CD4-positive, alpha-beta T cell treated with Interleukin-15 for 1 hour (primary cell): ENCODE results near the gene ERGIC2.

Experiments
- DNase-seq: peaks from one replicate; pipeline ENCODE4 v3.0.0-alpha.2; 2020

The ERGIC2 gene

DNA sequence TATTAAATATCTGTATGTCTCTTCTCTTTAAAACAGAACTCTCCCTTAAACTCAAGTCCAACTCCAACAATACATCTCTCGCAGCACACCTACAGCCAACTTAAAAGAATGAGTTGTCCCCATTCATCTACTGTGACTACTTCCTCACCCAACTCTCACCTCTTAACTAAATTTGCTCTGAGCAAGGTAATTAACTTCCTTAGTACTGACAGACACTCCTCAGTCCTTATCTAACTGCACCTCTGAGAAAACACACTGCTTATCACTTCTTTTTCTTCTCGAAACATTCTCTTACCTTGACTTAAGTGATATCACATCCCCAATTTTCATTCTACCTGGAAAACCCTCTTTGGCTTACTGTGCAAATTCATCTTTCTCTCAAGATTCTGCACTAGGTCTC is 7.0 kb downstream of the ERGIC2 start:
- no peak for DNase-seq

DNA sequence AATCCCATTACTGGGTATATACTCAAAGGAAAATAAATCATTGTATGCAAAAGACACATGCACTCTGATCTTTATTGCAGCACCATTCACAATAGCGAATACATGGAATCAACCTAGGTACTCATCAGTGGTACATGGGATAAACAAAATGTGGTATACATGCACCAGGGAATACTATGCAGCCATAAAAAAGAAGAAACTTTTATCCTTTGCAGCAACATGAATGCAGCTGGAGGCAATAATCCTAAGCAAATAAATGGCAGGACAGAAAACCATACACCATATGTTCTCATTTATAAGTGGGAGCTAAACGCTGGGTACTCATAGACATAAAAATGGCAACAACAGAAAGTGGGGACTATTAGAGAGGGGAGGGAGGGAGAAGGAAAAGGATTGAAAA is 15.9 kb downstream of the ERGIC2 start:
- DNase-seq: no peak

DNA sequence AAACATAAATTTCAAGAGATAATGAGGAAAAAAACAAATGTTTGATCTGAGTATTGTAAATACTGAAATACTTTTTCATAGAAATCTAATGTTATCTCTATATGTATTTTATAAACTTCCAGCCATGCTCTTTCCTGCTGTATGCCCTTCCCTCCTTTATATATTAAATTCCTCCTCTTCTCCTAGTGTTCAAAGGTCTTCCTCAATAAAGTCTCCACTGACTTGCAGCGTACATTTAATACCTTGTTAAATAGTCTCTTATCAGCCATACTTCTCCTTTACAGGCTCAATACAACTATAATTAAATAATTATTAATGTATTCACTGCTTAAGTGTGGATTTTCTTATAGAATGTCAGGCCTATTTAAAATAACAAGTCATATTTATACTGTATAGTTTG is 26.0 kb downstream of the ERGIC2 start:
- no peak for DNase-seq

DNA sequence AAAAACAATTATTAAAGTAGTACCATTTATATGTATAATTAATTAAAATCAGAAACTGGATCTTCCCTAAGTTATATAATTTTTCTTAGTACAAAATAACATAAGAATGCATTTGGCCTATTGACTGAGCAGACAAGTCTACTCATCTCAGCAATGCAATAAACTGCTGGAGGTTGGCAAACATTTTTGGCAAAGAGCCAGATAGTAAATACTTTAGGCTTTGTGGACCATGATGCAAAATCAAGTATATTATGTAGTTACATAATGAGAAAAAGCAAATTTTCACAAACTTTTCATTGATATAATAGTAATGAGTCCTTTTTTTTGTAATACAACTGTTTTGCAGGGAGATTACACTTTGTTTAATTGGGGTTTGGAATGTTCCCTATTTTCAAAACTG is 30.9 kb downstream of the ERGIC2 start:
- DNase-seq: no peak

DNA sequence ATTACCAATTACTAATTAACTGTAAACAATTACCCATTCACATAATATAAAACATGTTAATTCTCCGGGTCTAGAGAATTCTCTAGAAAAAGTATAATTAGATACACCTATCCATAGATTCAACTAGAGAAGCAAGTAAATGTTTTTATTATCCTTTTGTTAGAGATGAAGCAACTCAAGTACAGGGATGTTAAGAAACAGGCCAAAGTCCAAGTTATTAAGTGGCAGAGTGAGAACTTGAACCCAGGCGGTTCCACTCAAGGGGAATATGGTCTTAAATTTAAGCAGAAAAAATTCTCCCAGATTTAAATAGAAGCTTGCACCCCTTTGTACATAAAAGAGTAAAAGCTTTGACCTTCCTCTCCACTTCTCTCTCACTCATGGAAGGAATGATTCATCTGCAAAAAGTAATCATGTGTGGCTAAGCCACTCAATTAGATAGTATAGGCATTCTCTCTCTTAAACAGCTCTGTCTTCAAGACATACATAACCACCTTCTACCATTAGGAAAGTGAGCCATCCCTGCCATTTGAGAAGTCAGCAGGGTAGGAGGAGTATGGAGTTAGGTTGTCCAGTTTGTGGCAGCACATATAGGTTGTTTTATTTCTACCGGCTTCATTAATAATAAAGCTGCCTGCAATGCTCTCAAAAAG is 34.1 kb downstream of the ERGIC2 start:
- no peak for DNase-seq

DNA sequence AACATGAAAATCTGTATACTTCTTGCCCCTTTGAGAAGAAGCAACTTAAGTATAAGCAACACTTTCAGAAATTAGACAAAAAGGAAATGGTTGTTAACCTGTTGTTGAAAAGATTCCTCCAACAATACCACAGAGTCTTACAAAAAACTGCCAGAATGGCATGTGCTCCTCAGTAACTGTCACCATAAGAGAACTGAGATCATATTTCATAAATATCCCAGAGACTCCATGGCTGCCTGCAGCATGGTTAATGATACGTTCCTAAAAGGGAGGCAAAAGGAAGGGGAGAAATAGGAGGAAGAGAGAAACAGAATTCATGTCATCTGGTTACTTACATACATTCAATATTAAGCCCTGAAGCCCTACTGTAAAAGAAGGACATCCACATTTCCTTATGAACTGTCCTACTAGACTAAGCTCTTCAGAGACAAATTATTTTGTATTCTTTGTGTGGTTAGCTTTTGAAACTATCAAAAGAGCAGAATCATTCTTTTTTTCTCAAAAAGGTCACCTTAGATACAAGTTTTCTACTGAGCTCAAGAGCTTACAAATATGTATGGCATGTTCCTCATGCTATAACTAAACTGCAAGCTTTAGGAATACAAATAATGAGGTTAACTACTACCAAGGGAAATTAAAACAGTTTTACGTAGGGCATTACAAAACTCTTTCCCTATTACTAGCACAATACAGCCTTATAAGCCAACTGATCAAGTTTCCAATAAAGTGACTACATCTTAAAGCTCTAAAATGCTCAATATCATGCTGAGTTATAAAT is 37.8 kb downstream of the ERGIC2 start:
- DNase-seq: no peak

DNA sequence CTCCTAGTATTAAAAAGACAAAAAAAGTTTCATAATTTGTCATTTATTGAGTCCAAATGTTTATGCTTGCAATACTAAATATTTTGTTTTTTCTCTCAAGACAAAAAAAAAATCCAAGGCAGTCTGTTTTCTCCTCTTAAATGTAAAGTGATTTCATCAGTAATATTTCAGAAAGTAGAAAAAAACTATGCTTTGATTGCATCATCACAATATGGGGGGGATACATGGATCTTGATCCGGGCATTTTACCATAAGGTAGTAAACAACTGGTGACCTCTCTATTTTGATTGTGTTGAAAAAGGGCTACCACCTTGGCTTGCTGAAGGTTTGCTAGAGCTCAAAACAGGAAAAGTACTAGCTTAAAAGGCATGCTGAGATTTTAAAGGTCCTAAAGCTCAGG is 43.6 kb downstream of the ERGIC2 start:
- DNase-seq: no peak

DNA sequence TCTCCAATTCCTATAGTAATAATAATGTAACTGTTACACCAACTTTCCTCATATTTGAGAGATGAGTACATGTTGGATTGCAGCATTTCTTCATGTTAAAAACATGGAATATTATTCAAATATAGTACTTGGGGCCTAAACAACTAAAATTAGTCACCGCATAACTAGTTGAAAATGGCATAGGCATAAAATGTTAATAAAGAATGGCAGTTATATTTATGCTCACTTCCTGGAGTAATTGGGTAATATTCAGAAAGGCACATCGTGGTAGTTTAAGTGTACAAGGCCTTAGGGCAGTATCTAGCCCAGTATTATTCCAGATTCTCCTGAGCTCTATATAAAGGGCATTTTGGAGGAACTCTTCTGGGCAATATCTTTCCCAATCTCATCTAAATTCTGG is 46.0 kb downstream of the ERGIC2 start:
- DNase-seq: no peak

DNA sequence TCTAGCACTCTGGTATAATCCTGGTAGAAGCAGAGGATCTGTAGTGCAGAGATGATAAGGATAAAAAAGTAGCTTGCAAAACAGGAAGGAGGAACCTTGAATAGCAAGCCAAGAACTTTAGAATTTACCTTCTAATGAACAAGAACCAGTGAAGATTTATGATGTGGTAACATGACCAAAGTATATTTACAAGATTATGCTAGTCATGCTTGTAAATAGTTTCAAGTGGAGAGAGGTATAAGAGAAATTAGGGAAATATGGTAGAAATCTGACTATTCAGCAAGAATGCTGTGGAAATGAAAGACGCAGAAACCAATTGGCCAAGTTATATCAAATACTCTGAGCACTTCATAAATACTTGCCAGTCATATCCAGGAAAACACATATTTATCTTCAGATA is 47.8 kb downstream of the ERGIC2 start:
- no peak for DNase-seq

DNA sequence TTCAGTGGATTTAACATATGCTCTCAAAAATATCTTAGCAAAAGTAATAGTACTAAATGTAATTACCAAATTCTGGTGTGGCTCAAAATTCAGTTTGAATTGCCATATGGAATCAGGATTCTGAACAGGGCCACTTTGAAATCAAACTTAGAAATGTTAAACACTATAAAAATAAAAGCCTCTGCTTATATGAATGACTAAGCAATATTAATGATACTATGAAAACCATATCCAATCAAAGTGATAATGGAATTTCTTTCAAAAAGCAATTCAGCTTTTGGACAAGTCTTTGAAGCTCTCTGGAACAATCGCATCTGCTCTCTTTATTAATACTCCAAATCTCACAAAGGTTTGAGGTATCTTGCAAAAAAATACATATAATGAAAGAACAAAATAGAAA is 51.6 kb downstream of the ERGIC2 start:
- DNase-seq: no peak

DNA sequence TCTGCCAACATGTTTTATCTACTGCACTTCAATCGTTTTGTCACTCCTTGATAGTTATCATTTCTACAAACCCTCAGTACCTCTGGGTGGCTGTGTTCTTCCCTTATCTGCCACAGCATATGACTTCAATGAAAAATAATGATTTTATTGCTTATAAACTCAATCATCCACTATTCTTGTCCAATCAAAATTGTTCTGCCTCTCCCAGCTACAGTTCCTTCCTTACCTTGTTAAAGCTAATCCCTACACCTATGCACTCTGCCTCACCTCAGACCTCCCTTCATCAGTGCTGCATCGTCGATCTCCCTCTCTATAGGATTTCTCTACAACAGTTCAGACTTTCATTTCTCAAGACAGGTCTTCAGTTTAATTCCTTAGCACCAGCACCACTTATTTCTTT is 58.8 kb downstream of the ERGIC2 start:
- DNase-seq: no peak

DNA sequence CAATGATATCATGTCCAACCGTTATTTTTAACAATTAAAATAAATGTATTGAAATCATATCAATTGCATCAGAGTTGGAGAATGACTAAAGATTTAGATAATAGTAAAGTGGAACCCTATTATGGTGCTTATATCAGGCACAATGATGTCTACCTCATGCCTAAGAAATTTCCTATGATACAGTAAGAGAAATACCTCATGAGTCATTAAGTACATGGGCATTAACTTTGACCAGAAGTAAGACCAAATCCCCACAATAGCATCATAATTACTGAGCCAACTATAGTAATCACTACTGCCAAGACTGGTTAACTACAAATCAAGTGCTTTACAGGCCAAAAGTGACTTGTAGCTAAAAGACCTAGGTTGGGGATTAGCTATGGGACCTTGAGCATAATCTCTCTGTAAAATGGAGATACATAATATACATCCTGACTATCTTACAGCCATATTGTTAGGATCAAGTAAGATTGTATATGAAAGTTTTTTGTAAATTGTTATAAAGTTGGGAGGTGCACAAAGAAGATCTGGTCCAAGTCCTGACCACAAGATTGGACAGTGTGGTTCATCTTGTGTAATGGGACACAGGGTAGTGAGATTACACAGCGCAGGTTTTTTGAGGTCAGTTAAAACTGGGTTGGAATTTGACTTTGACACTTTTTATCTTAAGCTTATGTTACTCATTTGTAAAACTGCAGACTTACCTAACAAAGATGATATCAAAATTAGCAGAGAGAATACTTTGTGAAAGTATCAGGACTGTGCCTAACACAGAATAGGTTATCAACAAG is 60.5 kb downstream of the ERGIC2 start:
- DNase-seq: no peak

DNA sequence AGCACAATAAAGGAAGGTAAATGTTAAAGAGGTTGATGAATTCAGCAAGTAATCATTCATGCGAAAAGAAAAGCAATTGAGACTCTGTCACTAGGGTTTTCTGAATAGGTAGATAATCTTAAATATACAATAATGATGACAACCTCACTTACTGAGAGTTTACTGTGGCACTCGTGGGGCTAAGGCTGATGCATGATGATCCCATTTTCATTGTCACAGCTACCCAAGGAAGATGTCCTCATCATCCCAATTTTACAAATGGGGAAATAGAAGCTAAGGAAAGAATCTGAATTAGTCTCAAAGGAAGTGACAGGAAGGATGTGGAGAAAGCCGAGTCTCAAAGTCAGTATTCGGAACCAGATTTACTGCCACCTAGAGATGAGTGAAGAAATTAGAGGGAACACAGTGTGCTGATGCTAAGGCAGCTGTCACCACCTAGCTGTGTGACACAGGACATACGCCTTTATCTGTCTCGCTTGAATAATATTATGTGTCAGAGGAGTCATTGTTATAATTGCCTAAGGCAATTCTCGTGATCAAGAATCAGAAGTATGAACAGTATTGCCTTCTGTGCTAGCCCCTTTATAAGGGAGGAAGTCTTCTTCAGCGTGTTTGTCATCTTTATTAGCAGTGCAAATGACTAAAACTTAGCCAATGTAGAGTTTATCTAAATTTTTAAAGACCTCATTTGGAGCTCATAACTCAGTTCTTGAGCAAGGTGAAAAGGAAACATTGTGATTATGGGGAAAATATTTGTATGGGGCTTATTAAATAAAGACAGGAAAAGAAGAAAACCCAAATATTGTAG is 63.2 kb downstream of the ERGIC2 start:
- peak; percentile 51 for DNase-seq

DNA sequence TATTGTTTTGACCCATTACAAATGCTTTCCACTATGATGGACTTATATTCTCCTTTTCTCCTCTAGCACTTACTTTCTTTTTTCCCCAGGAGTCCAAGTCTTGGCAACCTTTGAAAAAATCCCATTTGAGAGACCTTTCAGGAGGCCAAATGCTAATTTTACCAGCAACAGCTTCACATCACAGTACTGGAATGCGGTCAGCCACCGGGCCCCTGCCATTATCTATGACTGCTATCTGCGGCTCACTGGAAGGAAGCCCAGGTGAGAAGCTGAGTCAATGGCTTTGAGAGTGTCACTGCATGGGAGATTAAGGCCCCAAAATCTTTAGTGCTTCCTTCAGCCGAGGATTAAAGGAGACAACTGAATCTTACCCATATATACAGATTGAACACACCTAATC is 64.2 kb downstream of the ERGIC2 start:
- DNase-seq: no peak

DNA sequence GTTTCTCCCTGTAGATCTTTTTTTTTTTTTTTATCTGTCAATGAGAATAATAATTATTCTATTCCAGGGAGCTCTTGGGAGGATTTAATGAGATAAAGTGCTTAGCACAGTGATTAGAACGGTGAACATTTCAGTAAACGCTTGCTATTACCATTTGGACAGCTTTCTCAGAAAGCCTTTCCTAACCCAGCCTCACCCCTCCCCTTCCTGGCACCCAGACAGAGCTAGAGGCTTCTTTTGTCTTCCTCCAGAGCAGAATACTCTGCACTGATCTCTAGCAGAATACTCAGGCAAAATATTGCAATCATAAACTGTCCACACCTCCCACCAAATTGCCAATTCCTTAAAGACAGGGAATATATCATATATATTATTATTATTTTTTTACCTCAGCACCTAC is 66.6 kb downstream of the ERGIC2 start:
- DNase-seq: no peak

DNA sequence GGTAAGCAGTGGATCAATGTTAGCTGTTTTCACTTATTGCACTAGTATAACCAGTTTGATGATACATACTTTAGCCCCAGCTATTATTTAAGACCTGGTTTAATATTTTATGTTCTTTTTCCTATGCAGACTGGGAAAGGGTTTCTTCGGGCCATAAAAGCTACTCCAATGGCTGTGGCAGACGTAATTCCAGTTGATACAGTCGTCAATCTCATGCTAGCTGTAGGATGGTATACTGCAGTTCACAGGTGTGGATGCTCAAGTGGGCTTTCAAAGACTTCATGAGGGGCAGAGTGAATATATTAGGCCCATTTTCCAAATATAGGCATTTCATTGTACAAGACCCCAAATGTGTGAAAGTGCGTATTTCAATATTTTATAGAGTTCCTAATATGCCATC is 70.1 kb downstream of the ERGIC2 start:
- DNase-seq: no peak

DNA sequence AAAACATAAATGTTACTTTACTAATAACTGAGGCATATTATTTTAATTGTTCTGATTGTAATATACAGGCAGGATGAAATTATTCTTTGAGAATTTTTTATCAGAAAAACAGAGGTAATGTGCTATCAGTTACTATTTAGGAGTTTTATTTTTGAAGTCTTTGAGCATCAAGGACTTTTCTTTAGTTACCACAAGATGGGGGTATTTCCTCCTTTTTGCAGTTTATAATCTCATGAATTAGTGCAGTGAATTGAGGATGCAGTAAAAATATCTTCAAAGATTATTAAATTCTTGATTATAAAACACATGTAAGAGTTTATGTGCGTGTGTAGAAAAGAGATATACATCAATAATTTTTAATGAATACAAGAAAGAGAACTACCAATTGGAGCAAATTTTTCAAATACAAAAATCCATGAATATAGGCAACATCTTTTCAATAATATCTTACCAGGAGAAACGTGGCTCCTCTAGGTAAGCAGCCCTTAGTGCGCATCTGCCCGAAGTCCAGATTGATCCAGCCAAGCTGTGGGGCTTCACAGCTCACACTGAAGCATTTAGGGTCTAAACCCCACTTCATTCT is 71.6 kb downstream of the ERGIC2 start:
- no peak for DNase-seq

DNA sequence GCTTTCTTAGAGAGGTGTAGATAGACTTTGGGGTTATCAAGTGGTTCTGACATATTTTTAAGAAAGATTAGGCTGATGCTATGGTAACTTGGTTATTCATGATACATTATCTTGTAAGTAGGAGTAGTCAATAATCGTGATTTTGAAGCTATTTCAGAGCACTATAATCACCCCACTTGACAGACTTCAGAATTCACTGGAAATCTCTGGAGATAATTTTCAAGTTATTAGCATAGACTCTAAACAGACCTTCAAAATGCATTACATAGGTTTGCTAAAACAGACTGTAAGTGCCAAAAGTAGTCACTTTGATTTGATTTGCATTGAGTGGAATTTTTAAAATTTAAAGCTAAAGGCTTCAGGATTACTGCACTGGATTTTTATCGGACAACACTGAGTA is 74.3 kb downstream of the ERGIC2 start:
- no peak for DNase-seq

DNA sequence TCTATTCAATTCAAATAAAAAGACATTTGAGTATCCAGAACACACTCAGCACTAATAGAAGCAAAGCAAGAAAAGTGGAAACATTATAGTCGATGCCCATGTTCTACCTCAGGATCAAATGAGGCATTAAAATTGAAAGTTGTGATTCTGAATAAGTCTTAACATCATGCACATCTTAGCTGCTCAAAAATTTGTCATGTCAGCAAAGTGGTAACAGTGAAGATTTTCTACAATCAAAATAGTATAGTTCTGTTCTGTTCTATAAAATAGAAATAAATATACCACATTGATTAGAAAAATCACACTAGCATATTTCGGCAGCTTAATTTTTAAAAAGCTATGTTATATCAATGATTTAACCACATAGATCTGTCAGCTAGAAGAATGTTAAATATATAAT is 74.7 kb downstream of the ERGIC2 start:
- DNase-seq: no peak

DNA sequence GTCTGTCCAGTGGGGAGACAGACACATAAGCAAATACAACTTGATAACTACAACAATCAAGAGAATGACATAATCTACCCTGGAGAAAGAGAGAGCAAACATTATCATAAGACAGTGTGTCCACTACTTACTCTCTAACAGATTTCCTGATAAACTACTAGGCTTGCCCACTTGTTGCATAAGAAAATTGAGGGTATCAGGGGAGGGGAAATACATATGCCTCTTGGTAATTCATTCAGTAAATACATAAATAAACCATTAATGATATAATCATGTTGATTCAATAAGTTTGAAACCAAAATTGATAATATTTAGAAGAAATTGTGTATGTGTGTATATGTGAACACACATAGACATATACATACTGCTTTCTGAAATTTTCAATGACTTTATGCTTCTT is 76.6 kb downstream of the ERGIC2 start:
- no peak for DNase-seq

DNA sequence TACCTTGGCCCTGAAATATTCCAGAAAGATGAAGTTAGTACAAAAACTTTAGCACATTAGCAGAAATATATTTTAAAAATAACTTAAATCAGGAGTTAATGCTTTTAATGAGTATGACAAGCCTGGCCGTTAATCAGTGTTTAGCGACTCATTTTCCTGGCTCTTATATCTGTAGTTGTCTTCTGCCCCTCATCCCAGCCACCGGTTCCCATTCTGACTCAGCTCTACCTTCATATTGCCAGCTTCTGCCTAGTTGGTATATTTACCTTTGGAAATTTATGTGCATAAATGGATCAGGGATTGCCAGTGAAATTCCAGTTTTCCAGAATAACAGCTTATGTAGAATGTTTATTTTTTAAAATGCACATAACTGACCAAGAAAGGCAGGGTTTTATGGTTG is 79.9 kb downstream of the ERGIC2 start:
- no peak for DNase-seq

DNA sequence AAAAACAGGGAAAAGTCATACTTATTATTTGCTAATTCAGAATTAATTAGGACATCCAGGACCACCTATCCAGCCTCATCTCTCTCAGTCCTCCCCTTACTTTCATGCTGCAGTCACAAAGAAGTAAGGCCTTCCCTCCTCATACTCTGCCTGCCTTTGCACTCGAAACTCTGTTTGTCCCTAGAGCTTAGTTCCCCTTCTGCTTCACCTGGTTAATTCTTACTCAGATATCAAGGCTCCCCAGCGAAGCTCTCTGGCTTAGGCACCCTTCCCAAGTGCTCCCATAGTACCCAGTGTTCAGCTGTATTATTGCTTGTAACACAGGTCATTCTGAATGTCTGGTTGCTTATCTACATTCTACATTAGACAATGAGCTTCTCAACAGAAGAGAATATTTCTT is 81.3 kb downstream of the ERGIC2 start:
- DNase-seq: no peak

DNA sequence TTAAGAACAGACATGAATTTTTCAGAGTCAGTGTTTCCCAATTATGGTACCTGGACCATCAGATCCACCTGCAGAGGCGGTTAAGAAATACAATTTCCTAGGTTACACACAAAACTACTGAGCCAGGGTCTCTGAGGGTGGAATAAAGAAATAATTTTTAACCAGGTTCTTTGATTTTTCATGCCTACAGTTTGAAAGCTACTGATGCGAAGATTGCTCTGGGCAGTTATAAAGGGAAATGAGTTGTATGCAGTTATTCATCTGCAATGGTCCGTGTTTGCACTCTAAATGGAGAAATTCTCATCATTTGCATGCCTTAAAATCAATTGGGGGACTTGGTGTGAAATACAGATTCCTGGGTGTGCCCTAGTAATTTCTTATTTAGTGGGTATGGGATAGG is 89.7 kb downstream of the ERGIC2 start:
- no peak for DNase-seq
